ENCODE results near the gene BBX.

BBX gene

GRCh38 chr3:107845380-107846278 is 322.9 kb downstream of the BBX start:
- no peak for DNase-seq (ENCODE audit: low read depth)

- no peak for DNase-seq (ENCODE audit: low read depth)
Observed at GRCh38 chr3:107846279-107846852, 323.6 kb downstream of the BBX start.

GRCh38 chr3:107847791-107848190 is 325.0 kb downstream of the BBX start:
- no peak for DNase-seq (ENCODE audit: low read depth)

GRCh38 chr3:107848351-107848915 is 325.7 kb downstream of the BBX start:
- DNase-seq (ENCODE audit: low read depth) = no peak

- DNase-seq (ENCODE audit: low read depth) = no peak
Observed at GRCh38 chr3:107850681-107851080, 327.9 kb downstream of the BBX start.

GRCh38 chr3:107853821-107854220 is 331.1 kb downstream of the BBX start:
- no peak for DNase-seq (ENCODE audit: low read depth)

- DNase-seq (ENCODE audit: low read depth) = no peak
Observed at GRCh38 chr3:107854733-107855132, 332.0 kb downstream of the BBX start.

- DNase-seq (ENCODE audit: low read depth) = no peak
Observed at GRCh38 chr3:107855710-107856109, 332.9 kb downstream of the BBX start.

- DNase-seq (ENCODE audit: low read depth) = no peak
Observed at GRCh38 chr3:107857854-107858253, 335.1 kb downstream of the BBX start.

- DNase-seq (ENCODE audit: low read depth) = no peak
Observed at GRCh38 chr3:107858876-107859275, 336.1 kb downstream of the BBX start.

Data from T-helper 22 cell (primary cell).